ENCODE data around the gene ZNF618. TPM values are rescaled to one million over a fixed set of nuclear protein-coding genes. Genes with fewer than 3 reads are reported as not detected.

Gene ZNF618
- total and polyA plus RNA-seq, 2 experiments from 2014 or later: 12.1 to 22.1 TPM

DNA sequence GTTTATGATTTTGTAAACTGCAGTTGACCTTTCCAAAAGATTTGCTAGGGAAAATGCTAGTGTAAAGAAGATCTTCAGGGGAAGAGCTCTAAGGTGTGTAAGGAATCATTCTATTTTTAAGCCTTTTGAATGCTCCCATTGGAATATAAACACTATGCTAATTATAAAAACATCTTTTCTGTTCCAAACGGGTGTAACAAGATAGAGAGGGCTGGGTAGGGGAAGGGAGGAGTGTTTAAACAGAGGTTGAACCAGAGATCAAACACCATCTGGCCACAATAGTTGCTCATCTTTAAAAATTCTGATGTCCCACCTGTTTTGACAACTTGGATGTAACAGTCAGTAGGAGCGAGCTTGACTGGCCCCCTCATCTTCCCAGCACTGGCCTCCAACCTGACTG is 38.4 kb downstream of the ZNF618 start:
- H3K36me3 ChIP-seq (ENCODE audit: insufficient read depth): no peaks in the 10 kb centered on the region
- peaks cover 23% of the 10 kb centered on the region for H3K4me1 Mint-ChIP-seq
- DNase-seq (ENCODE audit: low spot score) (no peak), ATAC-seq (no peak)
- no peak overlapping the region for H3K27ac Mint-ChIP-seq
- H3K79me2 ChIP-seq (replicated peaks; ENCODE audit: insufficient read depth): peaks cover 57% of the 10 kb centered on the region
- no peaks in the 10 kb centered on the region; the same call in 2 of the 3 replicates for H3K9me3 Mint-ChIP-seq
- no peaks in the 10 kb centered on the region for H3K27me3 ChIP-seq (ENCODE audit: insufficient read depth)
- H3K4me1 ChIP-seq (ENCODE audit: insufficient read depth): peaks cover 9% of the 10 kb centered on the region; the same call in 1 of the 2 replicates
- H3K27ac ChIP-seq (ENCODE audit: low read depth): no peak overlapping the region
- peaks cover 2% of the 10 kb centered on the region for H3K27me3 Mint-ChIP-seq (ENCODE audit: insufficient read depth, low read depth, poor library complexity)
- H3F3A ChIP-seq (replicated peaks; ENCODE audit: low read depth): no peaks in the 10 kb centered on the region
- H3K4me2 ChIP-seq: no peak overlapping the region
- H3K9me2 ChIP-seq (ENCODE audit: insufficient read depth): no peaks in the 10 kb centered on the region
- no peak overlapping the region for H3K4me3 Mint-ChIP-seq
- TF ChIP-seq, protein P1, sequence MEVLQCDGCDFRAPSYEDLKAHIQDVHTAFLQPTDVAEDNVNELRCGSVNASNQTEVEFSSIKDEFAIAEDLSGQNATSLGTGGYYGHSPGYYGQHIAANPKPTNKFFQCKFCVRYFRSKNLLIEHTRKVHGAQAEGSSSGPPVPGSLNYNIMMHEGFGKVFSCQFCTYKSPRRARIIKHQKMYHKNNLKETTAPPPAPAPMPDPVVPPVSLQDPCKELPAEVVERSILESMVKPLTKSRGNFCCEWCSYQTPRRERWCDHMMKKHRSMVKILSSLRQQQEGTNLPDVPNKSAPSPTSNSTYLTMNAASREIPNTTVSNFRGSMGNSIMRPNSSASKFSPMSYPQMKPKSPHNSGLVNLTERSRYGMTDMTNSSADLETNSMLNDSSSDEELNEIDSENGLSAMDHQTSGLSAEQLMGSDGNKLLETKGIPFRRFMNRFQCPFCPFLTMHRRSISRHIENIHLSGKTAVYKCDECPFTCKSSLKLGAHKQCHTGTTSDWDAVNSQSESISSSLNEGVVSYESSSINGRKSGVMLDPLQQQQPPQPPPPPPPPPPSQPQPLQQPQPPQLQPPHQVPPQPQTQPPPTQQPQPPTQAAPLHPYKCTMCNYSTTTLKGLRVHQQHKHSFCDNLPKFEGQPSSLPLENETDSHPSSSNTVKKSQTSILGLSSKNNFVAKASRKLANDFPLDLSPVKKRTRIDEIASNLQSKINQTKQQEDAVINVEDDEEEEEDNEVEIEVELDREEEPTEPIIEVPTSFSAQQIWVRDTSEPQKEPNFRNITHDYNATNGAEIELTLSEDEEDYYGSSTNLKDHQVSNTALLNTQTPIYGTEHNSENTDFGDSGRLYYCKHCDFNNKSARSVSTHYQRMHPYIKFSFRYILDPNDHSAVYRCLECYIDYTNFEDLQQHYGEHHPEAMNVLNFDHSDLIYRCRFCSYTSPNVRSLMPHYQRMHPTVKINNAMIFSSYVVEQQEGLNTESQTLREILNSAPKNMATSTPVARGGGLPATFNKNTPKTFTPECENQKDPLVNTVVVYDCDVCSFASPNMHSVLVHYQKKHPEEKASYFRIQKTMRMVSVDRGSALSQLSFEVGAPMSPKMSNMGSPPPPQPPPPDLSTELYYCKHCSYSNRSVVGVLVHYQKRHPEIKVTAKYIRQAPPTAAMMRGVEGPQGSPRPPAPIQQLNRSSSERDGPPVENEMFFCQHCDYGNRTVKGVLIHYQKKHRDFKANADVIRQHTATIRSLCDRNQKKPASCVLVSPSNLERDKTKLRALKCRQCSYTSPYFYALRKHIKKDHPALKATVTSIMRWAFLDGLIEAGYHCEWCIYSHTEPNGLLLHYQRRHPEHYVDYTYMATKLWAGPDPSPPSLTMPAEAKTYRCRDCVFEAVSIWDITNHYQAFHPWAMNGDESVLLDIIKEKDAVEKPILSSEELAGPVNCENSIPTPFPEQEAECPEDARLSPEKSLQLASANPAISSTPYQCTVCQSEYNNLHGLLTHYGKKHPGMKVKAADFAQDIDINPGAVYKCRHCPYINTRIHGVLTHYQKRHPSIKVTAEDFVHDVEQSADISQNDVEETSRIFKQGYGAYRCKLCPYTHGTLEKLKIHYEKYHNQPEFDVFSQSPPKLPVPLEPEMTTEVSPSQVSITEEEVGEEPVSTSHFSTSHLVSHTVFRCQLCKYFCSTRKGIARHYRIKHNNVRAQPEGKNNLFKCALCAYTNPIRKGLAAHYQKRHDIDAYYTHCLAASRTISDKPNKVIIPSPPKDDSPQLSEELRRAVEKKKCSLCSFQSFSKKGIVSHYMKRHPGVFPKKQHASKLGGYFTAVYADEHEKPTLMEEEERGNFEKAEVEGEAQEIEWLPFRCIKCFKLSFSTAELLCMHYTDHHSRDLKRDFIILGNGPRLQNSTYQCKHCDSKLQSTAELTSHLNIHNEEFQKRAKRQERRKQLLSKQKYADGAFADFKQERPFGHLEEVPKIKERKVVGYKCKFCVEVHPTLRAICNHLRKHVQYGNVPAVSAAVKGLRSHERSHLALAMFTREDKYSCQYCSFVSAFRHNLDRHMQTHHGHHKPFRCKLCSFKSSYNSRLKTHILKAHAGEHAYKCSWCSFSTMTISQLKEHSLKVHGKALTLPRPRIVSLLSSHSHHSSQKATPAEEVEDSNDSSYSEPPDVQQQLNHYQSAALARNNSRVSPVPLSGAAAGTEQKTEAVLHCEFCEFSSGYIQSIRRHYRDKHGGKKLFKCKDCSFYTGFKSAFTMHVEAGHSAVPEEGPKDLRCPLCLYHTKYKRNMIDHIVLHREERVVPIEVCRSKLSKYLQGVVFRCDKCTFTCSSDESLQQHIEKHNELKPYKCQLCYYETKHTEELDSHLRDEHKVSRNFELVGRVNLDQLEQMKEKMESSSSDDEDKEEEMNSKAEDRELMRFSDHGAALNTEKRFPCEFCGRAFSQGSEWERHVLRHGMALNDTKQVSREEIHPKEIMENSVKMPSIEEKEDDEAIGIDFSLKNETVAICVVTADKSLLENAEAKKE (CRISPR knock-in tag; IDR thresholded peaks at IDR 0.05): no peak
- TF ChIP-seq EZH2phosphoT487 (IDR thresholded peaks at IDR 0.05; ENCODE audit: unreplicated experiment): no peak
- TF ChIP-seq, protein P2, sequence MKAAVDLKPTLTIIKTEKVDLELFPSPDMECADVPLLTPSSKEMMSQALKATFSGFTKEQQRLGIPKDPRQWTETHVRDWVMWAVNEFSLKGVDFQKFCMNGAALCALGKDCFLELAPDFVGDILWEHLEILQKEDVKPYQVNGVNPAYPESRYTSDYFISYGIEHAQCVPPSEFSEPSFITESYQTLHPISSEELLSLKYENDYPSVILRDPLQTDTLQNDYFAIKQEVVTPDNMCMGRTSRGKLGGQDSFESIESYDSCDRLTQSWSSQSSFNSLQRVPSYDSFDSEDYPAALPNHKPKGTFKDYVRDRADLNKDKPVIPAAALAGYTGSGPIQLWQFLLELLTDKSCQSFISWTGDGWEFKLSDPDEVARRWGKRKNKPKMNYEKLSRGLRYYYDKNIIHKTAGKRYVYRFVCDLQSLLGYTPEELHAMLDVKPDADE (IDR thresholded peaks at IDR 0.05): no peak
- TF ChIP-seq, protein P3, sequence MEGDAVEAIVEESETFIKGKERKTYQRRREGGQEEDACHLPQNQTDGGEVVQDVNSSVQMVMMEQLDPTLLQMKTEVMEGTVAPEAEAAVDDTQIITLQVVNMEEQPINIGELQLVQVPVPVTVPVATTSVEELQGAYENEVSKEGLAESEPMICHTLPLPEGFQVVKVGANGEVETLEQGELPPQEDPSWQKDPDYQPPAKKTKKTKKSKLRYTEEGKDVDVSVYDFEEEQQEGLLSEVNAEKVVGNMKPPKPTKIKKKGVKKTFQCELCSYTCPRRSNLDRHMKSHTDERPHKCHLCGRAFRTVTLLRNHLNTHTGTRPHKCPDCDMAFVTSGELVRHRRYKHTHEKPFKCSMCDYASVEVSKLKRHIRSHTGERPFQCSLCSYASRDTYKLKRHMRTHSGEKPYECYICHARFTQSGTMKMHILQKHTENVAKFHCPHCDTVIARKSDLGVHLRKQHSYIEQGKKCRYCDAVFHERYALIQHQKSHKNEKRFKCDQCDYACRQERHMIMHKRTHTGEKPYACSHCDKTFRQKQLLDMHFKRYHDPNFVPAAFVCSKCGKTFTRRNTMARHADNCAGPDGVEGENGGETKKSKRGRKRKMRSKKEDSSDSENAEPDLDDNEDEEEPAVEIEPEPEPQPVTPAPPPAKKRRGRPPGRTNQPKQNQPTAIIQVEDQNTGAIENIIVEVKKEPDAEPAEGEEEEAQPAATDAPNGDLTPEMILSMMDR (conservative IDR thresholded peaks at IDR 0.05; ENCODE audit: low read depth in 2 of 2): no peak
- H4K20me1 ChIP-seq (replicated peaks; ENCODE audit: insufficient read depth): peaks cover 12% of the 10 kb centered on the region; the same call in 1 of the 2 replicates
- H2AFZ ChIP-seq: no peak overlapping the region
- H3K36me3 Mint-ChIP-seq (ENCODE audit: low read depth): no peaks in the 10 kb centered on the region
- H3K4me3 ChIP-seq: no peak overlapping the region
